Peyer's patch (tissue), 4 donors: ENCODE measurements around the gene TTC16.
A peak's percentile ranks its signal among the peaks of the same experiment; 100 is the strongest.

Experiments
- CTCF ChIP-seq, 6 experiments: fragments of 450-650 bp in 4 of 6; fragments of 200-600 bp in 2 of 6; sonication (generic) in 1 of 6; IDR thresholded peaks; one replicate each; pipeline ENCODE4 v1.5.1; 2017 to 2019; ENCODE audit warnings: antibody characterized with exemption in 6 of 6, mild to moderate bottlenecking in 3 of 6, moderate library complexity in 1 of 6
- POLR2A ChIP-seq, 2 donors: fragments of 450-650 bp; IDR thresholded peaks; one replicate each; pipeline ENCODE4 v1.5.1; 2017; ENCODE audit warnings: antibody characterized with exemption in 2 of 2, mild to moderate bottlenecking in 2 of 2, moderate library complexity in 2 of 2

- TF ChIP-seq CTCF (IDR thresholded peaks at IDR 0.05) (peak in 5 of 6 experiments; percentile 8 to 59 (median 46)), POLR2A (IDR thresholded peaks at IDR 0.05) (no peak)
These were observed 48.1 kb downstream of the TTC16 start for GRCh38 chr9:127763918-127764384.
